ENCODE data around the gene PIK3R2.

The PIK3R2 gene

DNA sequence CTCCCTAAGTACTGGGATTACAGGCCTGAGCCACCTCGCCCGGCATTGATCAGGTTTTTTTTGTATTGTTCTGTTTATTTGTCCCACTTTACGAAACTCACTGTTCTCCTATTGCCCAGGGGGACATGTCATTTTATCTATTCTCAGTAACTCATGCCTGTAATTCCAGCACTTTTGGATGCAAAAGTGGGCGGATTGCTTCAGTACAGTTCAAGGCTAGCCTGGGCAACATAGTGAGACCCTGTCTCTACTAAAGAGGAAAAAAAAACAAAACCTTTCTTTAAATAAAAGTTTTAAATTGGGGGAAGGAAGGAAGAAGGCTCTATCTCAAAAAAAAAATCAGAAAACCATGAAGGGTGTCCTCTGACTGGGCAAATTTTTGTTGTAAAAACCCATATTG lies 37.3 kb downstream of the PIK3R2 start:
- Histone ChIP-seq H3K27ac (ENCODE audit: low read depth, low read length, poor library complexity, severe bottlenecking) (no peak overlapping the region), H3K9ac (ENCODE audit: low read length) (no peak overlapping the region), H3K4me3 (ENCODE audit: low read depth, low read length, poor library complexity, severe bottlenecking) (no peak overlapping the region), H3K4me1 (ENCODE audit: insufficient read depth, low read length, severe bottlenecking) (peaks cover 31% of the 10 kb centered on the region), H3K27me3 (ENCODE audit: insufficient read depth, low read length) (no peaks in the 10 kb centered on the region), H2AFZ (ENCODE audit: low read length) (no peak overlapping the region), H3K79me2 (ENCODE audit: insufficient read depth, low read length) (no peaks in the 10 kb centered on the region), H3K36me3 (ENCODE audit: insufficient read depth, low read length) (no peaks in the 10 kb centered on the region), H3K4me2 (ENCODE audit: low read length) (no peak overlapping the region), H3K9me3 (ENCODE audit: low read length) (no peaks in the 10 kb centered on the region), H3F3A (ENCODE audit: insufficient read depth, low read length) (peaks cover 11% of the 10 kb centered on the region; the same call in 1 of the 2 replicates), H4K20me1 (ENCODE audit: insufficient read depth, low read length) (no peaks in the 10 kb centered on the region), H3K9me2 (ENCODE audit: low read depth, low read length) (no peaks in the 10 kb centered on the region)
- TF ChIP-seq, protein P1, sequence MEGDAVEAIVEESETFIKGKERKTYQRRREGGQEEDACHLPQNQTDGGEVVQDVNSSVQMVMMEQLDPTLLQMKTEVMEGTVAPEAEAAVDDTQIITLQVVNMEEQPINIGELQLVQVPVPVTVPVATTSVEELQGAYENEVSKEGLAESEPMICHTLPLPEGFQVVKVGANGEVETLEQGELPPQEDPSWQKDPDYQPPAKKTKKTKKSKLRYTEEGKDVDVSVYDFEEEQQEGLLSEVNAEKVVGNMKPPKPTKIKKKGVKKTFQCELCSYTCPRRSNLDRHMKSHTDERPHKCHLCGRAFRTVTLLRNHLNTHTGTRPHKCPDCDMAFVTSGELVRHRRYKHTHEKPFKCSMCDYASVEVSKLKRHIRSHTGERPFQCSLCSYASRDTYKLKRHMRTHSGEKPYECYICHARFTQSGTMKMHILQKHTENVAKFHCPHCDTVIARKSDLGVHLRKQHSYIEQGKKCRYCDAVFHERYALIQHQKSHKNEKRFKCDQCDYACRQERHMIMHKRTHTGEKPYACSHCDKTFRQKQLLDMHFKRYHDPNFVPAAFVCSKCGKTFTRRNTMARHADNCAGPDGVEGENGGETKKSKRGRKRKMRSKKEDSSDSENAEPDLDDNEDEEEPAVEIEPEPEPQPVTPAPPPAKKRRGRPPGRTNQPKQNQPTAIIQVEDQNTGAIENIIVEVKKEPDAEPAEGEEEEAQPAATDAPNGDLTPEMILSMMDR (IDR thresholded peaks at IDR 0.05; ENCODE audit: low read length), result no peak
- TF ChIP-seq EZH2 (IDR thresholded peaks at IDR 0.05; ENCODE audit: borderline replicate concordance, low read length), result no peak

DNA sequence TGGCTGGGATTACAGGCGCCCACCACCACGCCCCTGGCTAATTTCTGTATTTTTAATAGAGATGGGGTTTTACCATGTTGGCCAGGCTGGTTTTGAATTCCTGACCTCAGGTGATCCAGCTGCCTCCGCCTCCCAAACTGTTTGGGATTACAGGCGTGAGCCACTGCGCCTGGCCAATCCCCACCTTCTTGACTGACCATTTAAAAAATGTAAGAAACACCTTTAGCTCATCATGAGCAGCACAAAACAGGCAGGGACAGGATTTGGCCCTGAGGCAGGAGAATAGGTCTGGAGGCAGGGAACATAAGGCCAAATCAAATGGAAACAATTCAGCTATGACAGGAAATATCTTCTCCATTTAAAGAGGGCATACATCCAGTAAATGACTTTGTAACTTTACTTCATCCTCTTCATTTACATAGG lies 38.7 kb downstream of the PIK3R2 start:
- peak overlapping the region; percentile 84 for H3K4me2 ChIP-seq (ENCODE audit: low read length)
- no peak for TF ChIP-seq EZH2 (IDR thresholded peaks at IDR 0.05; ENCODE audit: borderline replicate concordance, low read length)
- TF ChIP-seq, protein P1 (IDR thresholded peaks at IDR 0.05; ENCODE audit: low read length), result no peak; the same call in 1 of the 2 replicates
- H3K79me2 ChIP-seq (ENCODE audit: insufficient read depth, low read length), result no peaks in the 10 kb centered on the region
- peak overlapping the region; percentile 89 for H3K27ac ChIP-seq (ENCODE audit: low read depth, low read length, poor library complexity, severe bottlenecking)
- no peaks in the 10 kb centered on the region for H3K9me3 ChIP-seq (ENCODE audit: low read length)
- H3K4me1 ChIP-seq (ENCODE audit: insufficient read depth, low read length, severe bottlenecking), result peaks cover 38% of the 10 kb centered on the region
- peak overlapping the region; percentile 66; the same call in 1 of the 2 replicates for H3K9ac ChIP-seq (ENCODE audit: low read length)
- peak overlapping the region; percentile 66 for H3K4me3 ChIP-seq (ENCODE audit: low read depth, low read length, poor library complexity, severe bottlenecking)
- H3K36me3 ChIP-seq (ENCODE audit: insufficient read depth, low read length), result peaks cover 9% of the 10 kb centered on the region; the same call in 1 of the 2 replicates
- peaks cover 11% of the 10 kb centered on the region; the same call in 1 of the 2 replicates for H3F3A ChIP-seq (ENCODE audit: insufficient read depth, low read length)
- no peaks in the 10 kb centered on the region for H3K9me2 ChIP-seq (ENCODE audit: low read depth, low read length)
- H2AFZ ChIP-seq (ENCODE audit: low read length), result no peak overlapping the region
- H4K20me1 ChIP-seq (ENCODE audit: insufficient read depth, low read length), result no peaks in the 10 kb centered on the region
- H3K27me3 ChIP-seq (ENCODE audit: insufficient read depth, low read length), result no peaks in the 10 kb centered on the region

DNA sequence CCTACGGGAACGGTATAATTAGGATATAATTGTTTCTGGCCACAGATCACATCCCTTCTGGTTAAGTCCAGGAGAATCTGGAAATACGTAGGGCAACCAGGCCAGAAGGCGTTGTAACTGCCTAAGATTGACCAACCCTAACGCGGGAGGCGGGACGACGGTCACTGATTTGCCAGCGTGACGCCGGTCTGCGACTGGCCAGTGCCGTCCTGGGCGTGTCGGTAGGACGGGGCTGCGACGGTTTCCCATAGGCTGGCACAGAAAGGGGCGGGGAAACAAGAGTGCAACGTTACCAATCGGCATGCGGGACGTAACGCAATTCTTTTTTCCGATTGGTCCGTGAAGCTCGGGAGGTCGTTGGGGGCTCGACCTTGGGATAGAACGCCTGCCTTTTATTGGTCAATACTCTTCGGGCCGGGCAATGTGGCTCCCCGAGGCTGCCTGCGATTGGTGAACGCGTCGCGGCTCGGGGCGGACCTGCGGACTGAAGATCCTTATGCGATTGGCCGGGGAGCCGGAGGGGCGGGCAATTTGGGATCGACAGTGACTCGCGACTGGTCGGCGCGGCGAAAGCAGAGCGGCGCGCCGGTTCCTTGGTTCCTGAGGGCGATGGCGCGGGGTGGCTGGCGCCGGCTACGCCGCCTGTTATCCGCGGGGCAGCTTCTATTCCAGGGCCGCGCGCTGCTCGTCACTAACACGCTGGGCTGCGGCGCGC lies 39.9 kb downstream of the PIK3R2 start, which contains the start of gene MPV17L2:
TSS of gene MPV17L2 (plus strand) at position 546 of the 715 bp plus-strand sequence. CDS start at position 610, 64 bp downstream.
- Histone ChIP-seq H3K27ac (ENCODE audit: low read depth, low read length, poor library complexity, severe bottlenecking) (peak within 1 kb of the TSS; percentile 89), H4K20me1 (ENCODE audit: insufficient read depth, low read length) (no peaks in the 10 kb centered on the region), H3K9me3 (ENCODE audit: low read length) (no peaks in the 10 kb centered on the region), H3K4me1 (ENCODE audit: insufficient read depth, low read length, severe bottlenecking) (peaks cover 38% of the 10 kb centered on the region), H2AFZ (ENCODE audit: low read length) (no peak within 1 kb of the TSS), H3K27me3 (ENCODE audit: insufficient read depth, low read length) (no peaks in the 10 kb centered on the region), H3K36me3 (ENCODE audit: insufficient read depth, low read length) (peaks cover 20% of the 10 kb centered on the region; the same call in 1 of the 2 replicates), H3K9ac (ENCODE audit: low read length) (peak within 1 kb of the TSS; percentile 68), H3K4me2 (ENCODE audit: low read length) (peak within 1 kb of the TSS; percentile 87), H3K9me2 (ENCODE audit: low read depth, low read length) (no peaks in the 10 kb centered on the region), H3F3A (ENCODE audit: insufficient read depth, low read length) (peaks cover 11% of the 10 kb centered on the region; the same call in 1 of the 2 replicates), H3K79me2 (ENCODE audit: insufficient read depth, low read length) (no peaks in the 10 kb centered on the region), H3K4me3 (ENCODE audit: low read depth, low read length, poor library complexity, severe bottlenecking) (peak within 1 kb of the TSS; percentile 69)
- TF ChIP-seq, protein P1 (IDR thresholded peaks at IDR 0.05; ENCODE audit: low read length), result no peak
- no peak for TF ChIP-seq EZH2 (IDR thresholded peaks at IDR 0.05; ENCODE audit: borderline replicate concordance, low read length)

Measured in OCI-LY1 (cell line).